B cell (primary cell): ENCODE results near the gene PA2G4.

Experiments used
- EZH2 ChIP-seq: IDR thresholded peaks from 2 replicates; pipeline ENCODE4 v1.6.1; 2012; ENCODE audit warnings: borderline replicate concordance, low read depth, mild to moderate bottlenecking, moderate library complexity, low read length; ENCODE audit not compliant: insufficient read depth, poor library complexity, severe bottlenecking
- TF ChIP-seq, protein P1 (sequence below): fragments of 200-600 bp; IDR thresholded peaks from one replicate; pipeline ENCODE4 v1.8.0; 2022; ENCODE audit warnings: antibody characterized with exemption, mild to moderate bottlenecking

DNA sequence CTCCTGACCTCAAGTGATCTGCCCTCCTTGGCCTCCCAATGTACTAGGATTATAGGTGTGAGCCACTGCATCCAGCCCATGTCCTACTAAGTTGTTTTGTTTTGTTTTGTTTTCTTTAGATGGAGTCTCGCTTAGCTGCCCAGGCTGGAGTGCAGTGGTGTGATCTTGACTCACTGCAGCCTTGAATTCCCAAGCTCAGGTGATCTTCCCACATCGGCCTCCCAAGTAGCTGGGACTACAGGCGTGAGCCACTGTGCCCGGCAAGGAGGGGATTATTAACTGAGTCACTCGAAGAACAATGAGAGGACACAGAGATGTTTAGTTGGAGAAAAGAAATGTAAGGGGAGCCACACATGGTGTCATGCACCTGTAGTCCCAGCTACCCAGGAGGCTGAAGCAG lies 42.4 kb upstream of the PA2G4 start:
- TF ChIP-seq EZH2 = no peak
- TF ChIP-seq, protein P1, sequence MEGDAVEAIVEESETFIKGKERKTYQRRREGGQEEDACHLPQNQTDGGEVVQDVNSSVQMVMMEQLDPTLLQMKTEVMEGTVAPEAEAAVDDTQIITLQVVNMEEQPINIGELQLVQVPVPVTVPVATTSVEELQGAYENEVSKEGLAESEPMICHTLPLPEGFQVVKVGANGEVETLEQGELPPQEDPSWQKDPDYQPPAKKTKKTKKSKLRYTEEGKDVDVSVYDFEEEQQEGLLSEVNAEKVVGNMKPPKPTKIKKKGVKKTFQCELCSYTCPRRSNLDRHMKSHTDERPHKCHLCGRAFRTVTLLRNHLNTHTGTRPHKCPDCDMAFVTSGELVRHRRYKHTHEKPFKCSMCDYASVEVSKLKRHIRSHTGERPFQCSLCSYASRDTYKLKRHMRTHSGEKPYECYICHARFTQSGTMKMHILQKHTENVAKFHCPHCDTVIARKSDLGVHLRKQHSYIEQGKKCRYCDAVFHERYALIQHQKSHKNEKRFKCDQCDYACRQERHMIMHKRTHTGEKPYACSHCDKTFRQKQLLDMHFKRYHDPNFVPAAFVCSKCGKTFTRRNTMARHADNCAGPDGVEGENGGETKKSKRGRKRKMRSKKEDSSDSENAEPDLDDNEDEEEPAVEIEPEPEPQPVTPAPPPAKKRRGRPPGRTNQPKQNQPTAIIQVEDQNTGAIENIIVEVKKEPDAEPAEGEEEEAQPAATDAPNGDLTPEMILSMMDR = no peak
